ENCODE measurements around the gene ACHE.

- TF ChIP-seq GATA2 (CRISPR knock-in tag; IDR thresholded peaks at IDR 0.05) (no peak), FOXJ3 (CRISPR knock-in tag; IDR thresholded peaks at IDR 0.05) (no peak), RFX5 (IDR thresholded peaks at IDR 0.05; ENCODE audit: low read length) (no peak), SIN3A (IDR thresholded peaks at IDR 0.05; ENCODE audit: borderline replicate concordance, low read depth, low read length) (no peak), USF1 (IDR thresholded peaks at IDR 0.05; ENCODE audit: borderline replicate concordance, low read depth) (no peak), SMC3 (IDR thresholded peaks at IDR 0.05; ENCODE audit: low read depth, low read length) (no peak), CTCF (IDR thresholded peaks at IDR 0.05) (no peak), MEF2A (IDR thresholded peaks at IDR 0.05; ENCODE audit: borderline replicate concordance, low read depth) (no peak), POLR2AphosphoS5 (IDR thresholded peaks at IDR 0.05; ENCODE audit: low read depth, low read length) (no peak), FOXM1 (IDR thresholded peaks at IDR 0.05; ENCODE audit: low read depth) (no peak), USF2 (IDR thresholded peaks at IDR 0.05; ENCODE audit: borderline replicate concordance, low read depth, low read length) (no peak)
Measured at GRCh38 chr7:100856871-100857282, 38.8 kb downstream of the ACHE start.

All from SK-N-SH (cell line).